H1 (cell line): ENCODE measurements around the gene MZT2A. TPM values are rescaled to one million over a fixed set of nuclear protein-coding genes. Genes with fewer than 3 reads are reported as not detected.

Experiments
- CTCF ChIA-PET: fragments of 300-600 bp; sonication (Branson Sonifier 250); formaldehyde crosslinking; loops from one replicate; lab custom pipeline; 2021; ENCODE audit not compliant: partially characterized antibody; lab: Charles Lee
- POLR2A ChIA-PET: fragments of 300-600 bp; sonication (Branson Sonifier 250); formaldehyde crosslinking; loops from one replicate; lab custom pipeline; 2021; ENCODE audit warnings: inconsistent platforms; ENCODE audit not compliant: partially characterized antibody; lab: Charles Lee
- DNase-seq, 2 experiments: peaks; one replicate each; pipeline versions ENCODE4 v3.0.0 to v3.0.0-alpha.2; 2010 to 2022; ENCODE audit warnings: low spot score in 2 of 2, low read depth in 1 of 2, mixed read lengths in 1 of 2
- FAIRE-seq: peaks from 2 replicates; lab custom pipeline; 2011; peaks lifted over from hg19 to GRCh38; lab: Jason Lieb, UNC
- H2AFZ ChIP-seq: 2 replicates; pipeline ENCODE4 v1.8.1; 2012; ENCODE audit warnings: low read length, inconsistent platforms
- H2AK5ac ChIP-seq: 2 replicates; pipeline ENCODE4 v1.6.1; 2013; ENCODE audit warnings: low read depth, low read length
- H2BK120ac ChIP-seq: replicated peaks from 2 replicates; pipeline ENCODE3; 2013; ENCODE audit warnings: low read depth, low read length, inconsistent platforms
- H2BK12ac ChIP-seq: 2 replicates; pipeline ENCODE4 v1.6.1; 2013; ENCODE audit warnings: low read depth, low read length
- H2BK15ac ChIP-seq: 2 replicates; pipeline ENCODE4 v1.6.1; 2013; ENCODE audit warnings: low read length
- H2BK20ac ChIP-seq: 2 replicates; pipeline ENCODE4 v1.6.1; 2013; ENCODE audit warnings: low read length
- H2BK5ac ChIP-seq: 2 replicates; pipeline ENCODE4 v1.6.1; 2013; ENCODE audit warnings: low read depth, low read length
- H3K14ac ChIP-seq: 2 replicates; pipeline ENCODE4 v1.6.1; 2013; ENCODE audit warnings: inconsistent platforms; ENCODE audit not compliant: insufficient read length
- H3K18ac ChIP-seq: 2 replicates; pipeline ENCODE4 v1.6.1; 2013; ENCODE audit warnings: low read length; ENCODE audit errors: extremely low read depth
- H3K23ac ChIP-seq: 2 replicates; pipeline ENCODE4 v1.6.1; 2013; ENCODE audit warnings: inconsistent platforms; ENCODE audit not compliant: insufficient read length
- H3K23me2 ChIP-seq: 2 replicates; pipeline ENCODE4 v1.6.1; 2013; ENCODE audit warnings: low read depth, low read length
- H3K27ac ChIP-seq: 2 replicates; pipeline ENCODE4 v1.6.1; 2011; ENCODE audit warnings: low read depth, low read length, inconsistent platforms
- H3K27me3 ChIP-seq, 4 experiments: replicated peaks in 1 of 4; 1 replicate in 1 of 4; 2 replicates in 3 of 4; pipeline versions ENCODE4 v1.6.1 to v1.8.1; 2011 to 2013; ENCODE audit warnings: low read length in 3 of 4, mild to moderate bottlenecking in 3 of 4, inconsistent platforms in 2 of 4, mixed read lengths in 2 of 4, moderate library complexity in 1 of 4; ENCODE audit not compliant: control insufficient read depth in 3 of 4, insufficient read depth in 3 of 4; ENCODE audit errors: extremely low read depth in 1 of 4
- H3K36me3 ChIP-seq, 4 experiments: 2 replicates each; pipeline versions ENCODE4 v1.6.1 to v1.8.1; 2011 to 2013; ENCODE audit warnings: mild to moderate bottlenecking in 4 of 4, low read length in 3 of 4, moderate library complexity in 2 of 4, control low read depth in 1 of 4, inconsistent platforms in 1 of 4; ENCODE audit not compliant: insufficient read depth in 4 of 4, control insufficient read depth in 2 of 4
- H3K4ac ChIP-seq: replicated peaks from 2 replicates; pipeline ENCODE3; 2013; ENCODE audit warnings: low read length, low read depth, mixed read lengths, inconsistent platforms; ENCODE audit not compliant: insufficient read length
- H3K4me1 ChIP-seq, 4 experiments: replicated peaks in 1 of 4; 1 replicate in 1 of 4; 2 replicates in 3 of 4; pipeline versions ENCODE4 v1.6.1 to v1.8.1; 2011 to 2013; ENCODE audit warnings: low read length in 3 of 4, inconsistent platforms in 2 of 4, mixed read lengths in 1 of 4; ENCODE audit not compliant: insufficient read depth in 4 of 4, control insufficient read depth in 3 of 4
- H3K4me2 ChIP-seq, 2 experiments: 2 replicates each; pipeline versions ENCODE4 v1.6.1 to v1.8.1; 2011 to 2013; ENCODE audit warnings: low read depth in 2 of 2, low read length in 2 of 2, control low read depth in 1 of 2, inconsistent platforms in 1 of 2, mild to moderate bottlenecking in 1 of 2; ENCODE audit not compliant: insufficient read depth in 1 of 2
- H3K4me3 ChIP-seq, 4 experiments: fragments of 200-600, 300-600 bp in 1 of 4; sonication (generic), shearing (Covaris generic), sonication (Bioruptor Twin) in 1 of 4; 2 replicates each; pipeline versions ENCODE4 v1.5.1 to v1.8.1; 2011 to 2016; ENCODE audit warnings: low read length in 4 of 4, low read depth in 3 of 4, control low read depth in 2 of 4, inconsistent platforms in 2 of 4, mild to moderate bottlenecking in 2 of 4, mixed read lengths in 1 of 4, moderate library complexity in 1 of 4; ENCODE audit not compliant: insufficient read depth in 2 of 4; ENCODE audit errors: extremely low read depth in 1 of 4
- H3K56ac ChIP-seq: replicated peaks from 2 replicates; pipeline ENCODE3; 2013; ENCODE audit warnings: low read depth, mild to moderate bottlenecking, mixed read lengths, low read length, inconsistent platforms; ENCODE audit not compliant: insufficient read length
- H3K79me1 ChIP-seq: 2 replicates; pipeline ENCODE4 v1.6.1; 2013; ENCODE audit warnings: low read depth, low read length, control low read depth
- H3K79me2 ChIP-seq, 2 experiments: 2 replicates each; pipeline versions ENCODE4 v1.6.1 to v1.8.1; 2012 to 2013; ENCODE audit warnings: low read length in 2 of 2, mild to moderate bottlenecking in 2 of 2, inconsistent platforms in 1 of 2; ENCODE audit not compliant: insufficient read depth in 2 of 2, control insufficient read depth in 1 of 2
- H3K9ac ChIP-seq, 4 experiments: replicated peaks in 1 of 4; 1 replicate in 1 of 4; 2 replicates in 3 of 4; pipeline versions ENCODE4 v1.6.1 to v1.8.1; 2011 to 2013; ENCODE audit warnings: low read depth in 3 of 4, low read length in 3 of 4, control low read depth in 2 of 4, mild to moderate bottlenecking in 2 of 4, moderate library complexity in 2 of 4, inconsistent platforms in 1 of 4; ENCODE audit errors: extremely low read depth in 1 of 4
- H3K9me3 ChIP-seq, 2 experiments: 2 replicates each; pipeline versions ENCODE4 v1.6.1 to v1.8.1; 2012 to 2013; ENCODE audit warnings: mild to moderate bottlenecking in 2 of 2, moderate library complexity in 2 of 2, control low read depth in 1 of 2, inconsistent platforms in 1 of 2, low read depth in 1 of 2, low read length in 1 of 2, mixed read lengths in 1 of 2; ENCODE audit not compliant: insufficient read depth in 2 of 2
- H4K20me1 ChIP-seq, 2 experiments: replicated peaks in 1 of 2; 2 replicates each; pipeline versions ENCODE3 to v1.8.1; 2011 to 2013; ENCODE audit warnings: inconsistent platforms in 2 of 2, low read length in 2 of 2, mild to moderate bottlenecking in 1 of 2; ENCODE audit not compliant: insufficient read depth in 2 of 2, control insufficient read depth in 1 of 2
- H4K5ac ChIP-seq: 2 replicates; pipeline ENCODE4 v1.6.1; 2013; ENCODE audit warnings: low read length, low read depth, mixed read lengths, inconsistent platforms; ENCODE audit not compliant: insufficient read length
- H4K8ac ChIP-seq: 2 replicates; pipeline ENCODE4 v1.8.0; 2013; ENCODE audit warnings: mild to moderate bottlenecking, moderate library complexity, low read length, inconsistent platforms; ENCODE audit not compliant: insufficient read depth; ENCODE audit errors: extremely low read depth
- H4K91ac ChIP-seq: replicated peaks from 2 replicates; pipeline ENCODE3; 2013; ENCODE audit warnings: low read length, mixed read lengths, inconsistent platforms; ENCODE audit not compliant: insufficient read length
- ATF2 ChIP-seq: IDR thresholded peaks from 2 replicates; pipeline ENCODE4 v1.6.1; 2012; ENCODE audit warnings: low read length, inconsistent platforms
- ATF3 ChIP-seq: IDR thresholded peaks from 2 replicates; pipeline ENCODE4 v1.6.1; 2011; ENCODE audit warnings: low read depth, mild to moderate bottlenecking, low read length; ENCODE audit not compliant: insufficient read depth
- CEBPB ChIP-seq: IDR thresholded peaks from 2 replicates; pipeline ENCODE4 v1.6.1; 2012; ENCODE audit warnings: low read depth, low read length
- CREB1 ChIP-seq: IDR thresholded peaks from 2 replicates; pipeline ENCODE4 v1.6.1; 2012; ENCODE audit warnings: inconsistent platforms
- CTBP2 ChIP-seq: IDR thresholded peaks from 2 replicates; pipeline ENCODE4 v1.7.0; 2011; ENCODE audit warnings: borderline replicate concordance, mild to moderate bottlenecking, moderate library complexity, mixed read lengths, low read length; ENCODE audit not compliant: insufficient read depth, insufficient read length
- EP300 ChIP-seq, 2 experiments: IDR thresholded peaks; 1 replicate in 1 of 2; 2 replicates in 1 of 2; pipeline ENCODE4 v1.6.1; 2011 to 2012; ENCODE audit warnings: low read depth in 2 of 2, low read length in 2 of 2, mild to moderate bottlenecking in 2 of 2, borderline replicate concordance in 1 of 2, inconsistent platforms in 1 of 2, moderate library complexity in 1 of 2
- MAX ChIP-seq: IDR thresholded peaks from 2 replicates; pipeline ENCODE4 v1.6.1; 2012; ENCODE audit warnings: inconsistent platforms
- NRF1 ChIP-seq: IDR thresholded peaks from 2 replicates; pipeline ENCODE4 v1.6.1; 2011; ENCODE audit warnings: mild to moderate bottlenecking, low read depth, low read length, improper control_type of control experiment
- RFX5 ChIP-seq: IDR thresholded peaks from 2 replicates; pipeline ENCODE4 v1.6.1; 2011; ENCODE audit warnings: low read depth, low read length, improper control_type of control experiment, borderline replicate concordance
- SIX5 ChIP-seq: IDR thresholded peaks from 2 replicates; pipeline ENCODE4 v1.6.1; 2011; ENCODE audit warnings: mild to moderate bottlenecking, low read depth, low read length
- SRF ChIP-seq: IDR thresholded peaks from 2 replicates; pipeline ENCODE4 v1.6.1; 2011; ENCODE audit warnings: mild to moderate bottlenecking, low read depth, low read length, moderate library complexity
- TAF7 ChIP-seq: optimal IDR thresholded peaks from 2 replicates; pipeline ENCODE3; 2011; ENCODE audit warnings: low read depth, mild to moderate bottlenecking, inconsistent platforms, low read length, moderate library complexity, borderline replicate concordance
- TEAD4 ChIP-seq: IDR thresholded peaks from 2 replicates; pipeline ENCODE4 v1.6.1; 2012; ENCODE audit warnings: low read depth, low read length, inconsistent platforms, mixed read lengths
- WGBS, 2 experiments: shearing (Covaris generic) in 1 of 2; methylation state at CpG; one replicate each; pipeline versions ENCODE4 v1.1.6 to v1.1.7; 2013 to 2015; ENCODE audit warnings: low lambda C conversion rate in 2 of 2, mixed read lengths in 2 of 2, inconsistent platforms in 1 of 2, low coverage in 1 of 2, missing lambda C conversion rate in 1 of 2; ENCODE audit not compliant: insufficient replicate concordance in 2 of 2, insufficient coverage in 1 of 2, insufficient read length in 1 of 2; ENCODE audit errors: extremely low coverage in 1 of 2, missing lambda C conversion rate in 1 of 2; 5-methylcytosine and 5-hydroxymethylcytosine counted together
- polyA plus RNA-seq, 7 experiments: library from polyadenylated mRNA; depleted of rRNA in 3 of 7; stranded (reverse) in 5 of 7; unstranded in 2 of 7; fragments of >200 nt in 5 of 7; fragments of 200-250 nt in 2 of 7; gene quantifications; 1 replicate in 5 of 7; 2 replicates in 1 of 7; 4 replicates in 1 of 7; pipeline versions ENCODE4 v1.2.1 to v1.2.3, GENCODE V29; 2011 to 2013; ENCODE audit warnings: missing spikeins in 2 of 7, mixed read lengths in 2 of 7
- total RNA-seq: library from RNA; stranded (reverse); fragmentation: NEBNext Ultra II Directional; extraction: Animal tissue kit (Norgen Biotek cat#: 25700); gene quantifications from 2 replicates; pipeline ENCODE4 v1.2.1, GENCODE V29; 2021

The MZT2A gene
- total and polyA plus RNA-seq, 2 of the 8 experiments (the other 6 are each of a cell fraction or from before 2014, with no cell fraction given) = 116 to 120 TPM

GRCh38 chr2:131445896-131446295 is 46.3 kb downstream of the MZT2A start:
- H3K14ac ChIP-seq = no peak overlapping the region
- no peak overlapping the region for H3K9ac ChIP-seq
- H2BK12ac ChIP-seq = no peak overlapping the region
- no peaks in the 10 kb centered on the region for H3K36me3 ChIP-seq
- no peak overlapping the region for H2BK120ac ChIP-seq
- H3K4me3 ChIP-seq = no peak overlapping the region
- H3K79me1 ChIP-seq = no peaks in the 10 kb centered on the region
- no peak overlapping the region for H4K91ac ChIP-seq
- H3K4me1 ChIP-seq = no peaks in the 10 kb centered on the region
- no peaks in the 10 kb centered on the region for H3K79me2 ChIP-seq
- no peak overlapping the region for H3K18ac ChIP-seq
- no peak overlapping the region for H2BK20ac ChIP-seq
- H4K5ac ChIP-seq = no peak overlapping the region
- 92% methylated on average over 6 of the region's 19 CpGs; no CpG with 5 or more reads in 1 of the 2 experiments for WGBS, 2 experiments
- no peak overlapping the region for H3K4ac ChIP-seq
- CTCF ChIA-PET = no interaction called here
- H2AK5ac ChIP-seq = no peak overlapping the region
- H2BK5ac ChIP-seq = no peak overlapping the region
- no peaks in the 10 kb centered on the region for H4K20me1 ChIP-seq
- H3K23me2 ChIP-seq = no peaks in the 10 kb centered on the region
- POLR2A ChIA-PET = no interaction called here
- H3K27me3 ChIP-seq = no peaks in the 10 kb centered on the region
- H3K27ac ChIP-seq = no peak overlapping the region
- no peak overlapping the region for H4K8ac ChIP-seq
- FAIRE-seq = no peak
- no peak overlapping the region for H2AFZ ChIP-seq
- no peak overlapping the region for H3K23ac ChIP-seq
- no peak overlapping the region for H3K4me2 ChIP-seq
- no peak overlapping the region for H3K56ac ChIP-seq
- no peak overlapping the region for H2BK15ac ChIP-seq
- DNase-seq = no peak
- H3K9me3 ChIP-seq = no peaks in the 10 kb centered on the region
- TF ChIP-seq TAF7 = no peak
- no peak for TF ChIP-seq EP300 (IDR thresholded peaks at IDR 0.05; ENCODE audit: borderline replicate concordance in 1 of 2, low read depth in 2 of 2, low read length in 2 of 2)
- TF ChIP-seq NRF1 = no peak
- no peak for TF ChIP-seq CREB1
- no peak for TF ChIP-seq ATF3
- TF ChIP-seq MAX = no peak
- TF ChIP-seq SRF = no peak
- TF ChIP-seq TEAD4 = no peak
- no peak for TF ChIP-seq CTBP2
- TF ChIP-seq RFX5 = no peak
- TF ChIP-seq CEBPB = no peak
- TF ChIP-seq SIX5 = no peak
- TF ChIP-seq ATF2 = no peak
